GM19328 (cell line): ENCODE data around the gene IL13.
A peak's percentile ranks its signal among the peaks of the same experiment; 100 is the strongest.

Source experiments
- ATAC-seq: cut with Tn5 transposase; IDR thresholded peaks from one replicate; pipeline ENCODE4 v1.9.1; 2021; ENCODE audit warnings: mild to moderate bottlenecking, moderate library complexity; ENCODE audit not compliant: unreplicated experiment

IL13 gene

GRCh38 chr5:132655821-132656773 lies 1.9 kb upstream of the IL13 start:
- ATAC-seq: no peak

- ATAC-seq: no peak
These were observed 1.1 kb upstream of the IL13 start for GRCh38 chr5:132656774-132657355.

GRCh38 chr5:132658381-132659302 lies 669 bp downstream of the IL13 start:
- no peak for ATAC-seq

GRCh38 chr5:132659598-132660493 lies 1.9 kb downstream of the IL13 start:
- ATAC-seq: no peak

GRCh38 chr5:132661231-132662003 lies 3.4 kb downstream of the IL13 start:
- no peak for ATAC-seq

GRCh38 chr5:132662004-132662401 lies 4.0 kb downstream of the IL13 start:
- no peak for ATAC-seq

GRCh38 chr5:132662925-132663770 lies 5.2 kb downstream of the IL13 start:
- peak; percentile 59 for ATAC-seq

GRCh38 chr5:132663771-132664695 lies 6.1 kb downstream of the IL13 start:
- ATAC-seq: no peak

GRCh38 chr5:132664696-132665209 lies 6.8 kb downstream of the IL13 start:
- no peak for ATAC-seq

- no peak for ATAC-seq
These were observed 7.7 kb downstream of the IL13 start for GRCh38 chr5:132665574-132666080.

GRCh38 chr5:132666310-132667123 lies 8.5 kb downstream of the IL13 start:
- no peak for ATAC-seq

GRCh38 chr5:132667309-132667708 lies 9.3 kb downstream of the IL13 start:
- no peak for ATAC-seq

- ATAC-seq: no peak
These were observed 10.1 kb downstream of the IL13 start for GRCh38 chr5:132667761-132668705.

GRCh38 chr5:132668706-132669454 lies 10.9 kb downstream of the IL13 start:
- ATAC-seq: no peak
